ENCODE data around the gene HELQ. TPM values are rescaled to one million over a fixed set of nuclear protein-coding genes. Genes with fewer than 3 reads are reported as not detected.

The HELQ gene
- total RNA-seq, 1 experiment from 2014 or later: 11.5 TPM

GRCh38 chr4:83456184-83456501 is 520 bp upstream of the HELQ start:
- no peaks in the 10 kb centered on the region for H3K9me3 ChIP-seq (ENCODE audit: low read depth, low read length, poor library complexity, severe bottlenecking)
- no peaks in the 10 kb centered on the region for H3K4me1 ChIP-seq (ENCODE audit: insufficient read depth, low read length, poor library complexity, severe bottlenecking)
- DNase-seq (ENCODE audit: low spot score): no peak
- peaks cover 6% of the 10 kb centered on the region for H3K36me3 ChIP-seq (ENCODE audit: insufficient read depth, low read length, poor library complexity, severe bottlenecking)
- peak overlapping the region; percentile 78 for H3K4me3 ChIP-seq (ENCODE audit: low read depth, low read length, poor library complexity, severe bottlenecking)
- intact Hi-C loops (cut with micrococcal nuclease; ENCODE audit: unreplicated experiment): no loop called here
- H3K27me3 ChIP-seq (replicated peaks; ENCODE audit: insufficient read depth, low read depth, low read length, poor library complexity): no peaks in the 10 kb centered on the region
- H3K27ac ChIP-seq (ENCODE audit: low read depth, low read length, poor library complexity, severe bottlenecking): peak overlapping the region; percentile 89
- POLR2A ChIA-PET (ENCODE audit: low non-redundant PET): no interaction called here
- CTCF ChIA-PET: no interaction called here
- TF ChIP-seq EZH2 (IDR thresholded peaks at IDR 0.05; ENCODE audit: borderline replicate concordance, low read depth, low read length, poor library complexity, severe bottlenecking): no peak
- TF ChIP-seq CTCF (conservative IDR thresholded peaks at IDR 0.05; ENCODE audit: low read depth, low read length): no peak
- TSS peak; percentile 85 for BruUV-seq (replicated peaks)

GRCh38 chr4:83454686-83455085 is 937 bp downstream of the HELQ start:
- H3K27ac ChIP-seq (ENCODE audit: low read depth, low read length, poor library complexity, severe bottlenecking): peak overlapping the region; percentile 89

GRCh38 chr4:83449009-83449408 is 6.6 kb downstream of the HELQ start:
- CTCF ChIA-PET: no interaction called here
- no peaks in the 10 kb centered on the region for H3K27me3 ChIP-seq (replicated peaks; ENCODE audit: insufficient read depth, low read depth, low read length, poor library complexity)
- POLR2A ChIA-PET (ENCODE audit: low non-redundant PET): no interaction called here

More at GRCh38 chr4:83454686-83455085, 937 bp downstream of the HELQ start:
- DNase-seq (ENCODE audit: low spot score): peak; percentile 1
- H3K9me3 ChIP-seq (ENCODE audit: low read depth, low read length, poor library complexity, severe bottlenecking): no peaks in the 10 kb centered on the region
- no peaks in the 10 kb centered on the region for H3K27me3 ChIP-seq (replicated peaks; ENCODE audit: insufficient read depth, low read depth, low read length, poor library complexity)
- POLR2A ChIA-PET (ENCODE audit: low non-redundant PET): no interaction called here
- CTCF ChIA-PET: no interaction called here
- H3K4me3 ChIP-seq (ENCODE audit: low read depth, low read length, poor library complexity, severe bottlenecking): peak overlapping the region; percentile 78
- TF ChIP-seq CTCF (conservative IDR thresholded peaks at IDR 0.05; ENCODE audit: low read depth, low read length) (no peak), EZH2 (IDR thresholded peaks at IDR 0.05; ENCODE audit: borderline replicate concordance, low read depth, low read length, poor library complexity, severe bottlenecking) (no peak)
- no TSS peak for BruUV-seq (replicated peaks)
- no peaks in the 10 kb centered on the region for H3K4me1 ChIP-seq (ENCODE audit: insufficient read depth, low read length, poor library complexity, severe bottlenecking)
- peaks cover 3% of the 10 kb centered on the region for H3K36me3 ChIP-seq (ENCODE audit: insufficient read depth, low read length, poor library complexity, severe bottlenecking)
- intact Hi-C loops (cut with micrococcal nuclease; ENCODE audit: unreplicated experiment): no loop called here

GRCh38 chr4:83440899-83441298 is 14.7 kb downstream of the HELQ start:
- intact Hi-C loops (cut with micrococcal nuclease; ENCODE audit: unreplicated experiment): no loop called here
- no TSS peak for BruUV-seq (replicated peaks)
- no peaks in the 10 kb centered on the region for H3K36me3 ChIP-seq (ENCODE audit: insufficient read depth, low read length, poor library complexity, severe bottlenecking)
- ChIA-PET CTCF (no interaction called here), POLR2A (ENCODE audit: low non-redundant PET) (no interaction called here)
- no peaks in the 10 kb centered on the region for H3K27me3 ChIP-seq (replicated peaks; ENCODE audit: insufficient read depth, low read depth, low read length, poor library complexity)
- no peak for DNase-seq (ENCODE audit: low spot score)
- no peaks in the 10 kb centered on the region for H3K9me3 ChIP-seq (ENCODE audit: low read depth, low read length, poor library complexity, severe bottlenecking)
- no peak overlapping the region for H3K27ac ChIP-seq (ENCODE audit: low read depth, low read length, poor library complexity, severe bottlenecking)
- H3K4me1 ChIP-seq (ENCODE audit: insufficient read depth, low read length, poor library complexity, severe bottlenecking): no peaks in the 10 kb centered on the region
- H3K4me3 ChIP-seq (ENCODE audit: low read depth, low read length, poor library complexity, severe bottlenecking): no peak overlapping the region
- TF ChIP-seq EZH2 (IDR thresholded peaks at IDR 0.05; ENCODE audit: borderline replicate concordance, low read depth, low read length, poor library complexity, severe bottlenecking) (no peak), CTCF (conservative IDR thresholded peaks at IDR 0.05; ENCODE audit: low read depth, low read length) (no peak)

More at GRCh38 chr4:83449009-83449408, 6.6 kb downstream of the HELQ start:
- intact Hi-C loops (cut with micrococcal nuclease; ENCODE audit: unreplicated experiment): no loop called here
- TF ChIP-seq EZH2 (IDR thresholded peaks at IDR 0.05; ENCODE audit: borderline replicate concordance, low read depth, low read length, poor library complexity, severe bottlenecking): no peak
- Histone ChIP-seq H3K4me1 (ENCODE audit: insufficient read depth, low read length, poor library complexity, severe bottlenecking) (no peaks in the 10 kb centered on the region), H3K36me3 (ENCODE audit: insufficient read depth, low read length, poor library complexity, severe bottlenecking) (peaks cover 3% of the 10 kb centered on the region), H3K4me3 (ENCODE audit: low read depth, low read length, poor library complexity, severe bottlenecking) (no peak overlapping the region), H3K27ac (ENCODE audit: low read depth, low read length, poor library complexity, severe bottlenecking) (no peak overlapping the region), H3K9me3 (ENCODE audit: low read depth, low read length, poor library complexity, severe bottlenecking) (no peaks in the 10 kb centered on the region)
- no TSS peak for BruUV-seq (replicated peaks)
- DNase-seq (ENCODE audit: low spot score): no peak
